SK-N-SH treated with all-trans-retinoic acid at 6 μM for 48 hours (cell line): Measurements from ENCODE around the gene KIF6.
A peak's percentile ranks its signal among the peaks of the same experiment; 100 is the strongest.

Experiments
- ATAC-seq: fragments of 200-7000 bp; cut with Tn5 transposase; 3 replicates; pipeline ENCODE4 v1.9.1; 2020; ENCODE audit warnings: mild to moderate bottlenecking, moderate library complexity
- CREB5 ChIP-seq: fragments of 250-450 bp; sonication (Bioruptor Pico); IDR thresholded peaks from 2 replicates; pipeline ENCODE4 v1.5.1; 2020; ENCODE audit warnings: low read depth, mild to moderate bottlenecking, moderate library complexity
- CSDC2 ChIP-seq: fragments of 250-450 bp; sonication (Bioruptor Pico); IDR thresholded peaks from 2 replicates; pipeline ENCODE4 v1.5.0; 2020; ENCODE audit warnings: mild to moderate bottlenecking, moderate library complexity
- ESRRG ChIP-seq: fragments of 250-450 bp; sonication (Bioruptor Pico); IDR thresholded peaks from 2 replicates; pipeline ENCODE4 v1.6.1; 2021; ENCODE audit warnings: mild to moderate bottlenecking
- GLIS3 ChIP-seq: fragments of 250-450 bp; sonication (Bioruptor Pico); IDR thresholded peaks from 2 replicates; pipeline ENCODE4 v1.5.0; 2020; ENCODE audit warnings: mild to moderate bottlenecking, moderate library complexity
- ISL1 ChIP-seq: fragments of 250-450 bp; sonication (Bioruptor Pico); IDR thresholded peaks from 2 replicates; pipeline ENCODE4 v2.1.2; 2022; ENCODE audit warnings: mild to moderate bottlenecking, moderate library complexity
- OSR1 ChIP-seq: fragments of 250-450 bp; sonication (Bioruptor Pico); IDR thresholded peaks from 2 replicates; pipeline ENCODE4 v1.8.0; 2022; ENCODE audit warnings: moderate library complexity, mild to moderate bottlenecking, inconsistent platforms
- POU6F1 ChIP-seq: fragments of 250-450 bp; sonication (Bioruptor Pico); IDR thresholded peaks from 2 replicates; pipeline ENCODE4 v1.8.0; 2021; ENCODE audit warnings: low read depth, mild to moderate bottlenecking, moderate library complexity, borderline replicate concordance
- PPARA ChIP-seq: fragments of 250-450 bp; sonication (Bioruptor Pico); IDR thresholded peaks from 2 replicates; pipeline ENCODE4 v1.5.0; 2020; ENCODE audit warnings: mild to moderate bottlenecking, borderline replicate concordance
- RARB ChIP-seq: fragments of 250-450 bp; sonication (Bioruptor Pico); IDR thresholded peaks from 2 replicates; pipeline ENCODE4 v1.8.0; 2021; ENCODE audit warnings: mild to moderate bottlenecking, moderate library complexity
- SNAI2 ChIP-seq: fragments of 250-450 bp; sonication (Bioruptor Pico); IDR thresholded peaks from 2 replicates; pipeline ENCODE4 v1.5.0; 2020; ENCODE audit warnings: mild to moderate bottlenecking, moderate library complexity
- TCF4 ChIP-seq: fragments of 250-450 bp; sonication (Bioruptor Pico); IDR thresholded peaks from 2 replicates; pipeline ENCODE4 v1.8.0; 2021; ENCODE audit warnings: mild to moderate bottlenecking, moderate library complexity, borderline replicate concordance
- TOX ChIP-seq: fragments of 250-450 bp; sonication (Bioruptor Pico); IDR thresholded peaks from 2 replicates; pipeline ENCODE4 v1.8.0; 2021; ENCODE audit warnings: mild to moderate bottlenecking, moderate library complexity, borderline replicate concordance
- TSHZ2 ChIP-seq: fragments of 250-450 bp; sonication (Bioruptor Pico); IDR thresholded peaks from 2 replicates; pipeline ENCODE4 v1.5.0; 2020; ENCODE audit warnings: mild to moderate bottlenecking, moderate library complexity
- ZC3H10 ChIP-seq: fragments of 250-450 bp; sonication (Bioruptor Pico); IDR thresholded peaks from 2 replicates; pipeline ENCODE4 v1.5.1; 2021; ENCODE audit warnings: mild to moderate bottlenecking, moderate library complexity
- ZFP3 ChIP-seq: fragments of 250-450 bp; sonication (Bioruptor Pico); IDR thresholded peaks from 2 replicates; pipeline ENCODE4 v1.5.0; 2020; ENCODE audit warnings: mild to moderate bottlenecking, moderate library complexity
- ZFP30 ChIP-seq: fragments of 450-650 bp; formaldehyde crosslinking; IDR thresholded peaks from 2 replicates; pipeline ENCODE4 v1.5.0; 2022; ENCODE audit warnings: mild to moderate bottlenecking, moderate library complexity
- ZNF565 ChIP-seq: fragments of 450-650 bp; formaldehyde crosslinking; conservative IDR thresholded peaks from 2 replicates; pipeline ENCODE4 v1.5.0; 2020; ENCODE audit warnings: low read depth, mild to moderate bottlenecking, moderate library complexity
- ZNF70 ChIP-seq: fragments of 450-650 bp; formaldehyde crosslinking; IDR thresholded peaks from 2 replicates; pipeline ENCODE4 v1.5.0; 2020; ENCODE audit warnings: mild to moderate bottlenecking, moderate library complexity
- ZNF8 ChIP-seq: fragments of 450-650 bp; formaldehyde crosslinking; IDR thresholded peaks from 2 replicates; pipeline ENCODE4 v1.5.0; 2020; ENCODE audit warnings: mild to moderate bottlenecking, moderate library complexity

Gene KIF6

GRCh38 chr6:39546731-39547130, 178.5 kb downstream of the KIF6 start:
- TF ChIP-seq ZFP3 (no peak), SNAI2 (no peak), CSDC2 (CRISPR knock-in tag) (no peak), OSR1 (no peak)
- ATAC-seq = no peak

- no peak for ATAC-seq
- TF ChIP-seq SNAI2 = no peak
- no peak for TF ChIP-seq PPARA (CRISPR knock-in tag)
- TF ChIP-seq OSR1 = no peak
- TF ChIP-seq TSHZ2 (CRISPR knock-in tag) = no peak
- no peak for TF ChIP-seq ZC3H10 (CRISPR knock-in tag)
- TF ChIP-seq ZNF70 (CRISPR knock-in tag) = no peak
- no peak for TF ChIP-seq CSDC2 (CRISPR knock-in tag)
- no peak for TF ChIP-seq ESRRG (CRISPR knock-in tag)
- TF ChIP-seq ZNF565 (CRISPR knock-in tag) = no peak
- no peak for TF ChIP-seq CREB5 (CRISPR knock-in tag)
- no peak for TF ChIP-seq ZFP30 (CRISPR knock-in tag)
- TF ChIP-seq POU6F1 = no peak
- TF ChIP-seq ZFP3 = no peak
- no peak for TF ChIP-seq TCF4 (CRISPR knock-in tag)
- TF ChIP-seq RARB (CRISPR knock-in tag) = no peak
- TF ChIP-seq ZNF8 (CRISPR knock-in tag) = no peak
- TF ChIP-seq GLIS3 (CRISPR knock-in tag) = no peak
Measured at GRCh38 chr6:39543950-39544349, 181.3 kb downstream of the KIF6 start.

GRCh38 chr6:39543095-39543494, 182.1 kb downstream of the KIF6 start:
- TF ChIP-seq ZNF8 (CRISPR knock-in tag) = no peak
- TF ChIP-seq, all 23 proteins: peak for 0
- ATAC-seq = no peak

GRCh38 chr6:39540454-39540853, 184.8 kb downstream of the KIF6 start:
- TF ChIP-seq OSR1 (no peak), ZNF565 (CRISPR knock-in tag) (no peak), SNAI2 (no peak), CSDC2 (CRISPR knock-in tag) (no peak), TOX (CRISPR knock-in tag) (no peak), TCF4 (CRISPR knock-in tag) (no peak), TSHZ2 (CRISPR knock-in tag) (no peak)

GRCh38 chr6:39530201-39530759, 194.9 kb downstream of the KIF6 start:
- ATAC-seq = no peak
- TF ChIP-seq ISL1 (CRISPR knock-in tag) = peak; percentile 38; the same call in 1 of the 2 replicates
- TF ChIP-seq PPARA (CRISPR knock-in tag) = no peak
- TF ChIP-seq CSDC2 (CRISPR knock-in tag) = no peak
- TF ChIP-seq ZNF565 (CRISPR knock-in tag) = no peak
- TF ChIP-seq TOX (CRISPR knock-in tag) = no peak
- TF ChIP-seq, all 23 proteins: peak for 1

More at GRCh38 chr6:39540454-39540853, 184.8 kb downstream of the KIF6 start:
- ATAC-seq = no peak
